ENCODE results near the gene MID1.

The MID1 gene

GRCh38 chrX:10414862-10415261, 205.5 kb downstream of the MID1 start:
- DNase-seq: no peak

- DNase-seq: no peak
These were observed 206.1 kb downstream of the MID1 start for GRCh38 chrX:10414156-10414824.

DNA sequence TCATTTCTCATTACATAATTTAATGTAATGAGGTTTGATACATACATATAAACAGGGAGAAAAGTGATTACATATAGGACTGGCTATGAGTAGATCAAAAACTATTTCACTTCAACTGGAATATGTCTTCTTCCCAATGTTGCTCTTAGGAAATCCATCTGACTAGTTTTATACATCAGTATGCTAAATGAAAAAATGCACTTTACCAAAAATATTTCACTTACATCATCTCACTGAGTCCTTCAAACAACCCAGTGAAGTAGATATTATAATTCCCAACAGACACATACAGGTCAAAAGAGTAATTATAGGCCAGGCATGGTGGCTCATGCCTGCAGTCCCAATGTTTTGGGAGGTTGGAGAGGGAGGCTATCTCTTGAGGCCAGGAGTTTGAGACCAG, 215.9 kb downstream of the MID1 start:
- no peak for DNase-seq

GRCh38 chrX:10401239-10401638, 219.1 kb downstream of the MID1 start:
- DNase-seq: no peak

DNA sequence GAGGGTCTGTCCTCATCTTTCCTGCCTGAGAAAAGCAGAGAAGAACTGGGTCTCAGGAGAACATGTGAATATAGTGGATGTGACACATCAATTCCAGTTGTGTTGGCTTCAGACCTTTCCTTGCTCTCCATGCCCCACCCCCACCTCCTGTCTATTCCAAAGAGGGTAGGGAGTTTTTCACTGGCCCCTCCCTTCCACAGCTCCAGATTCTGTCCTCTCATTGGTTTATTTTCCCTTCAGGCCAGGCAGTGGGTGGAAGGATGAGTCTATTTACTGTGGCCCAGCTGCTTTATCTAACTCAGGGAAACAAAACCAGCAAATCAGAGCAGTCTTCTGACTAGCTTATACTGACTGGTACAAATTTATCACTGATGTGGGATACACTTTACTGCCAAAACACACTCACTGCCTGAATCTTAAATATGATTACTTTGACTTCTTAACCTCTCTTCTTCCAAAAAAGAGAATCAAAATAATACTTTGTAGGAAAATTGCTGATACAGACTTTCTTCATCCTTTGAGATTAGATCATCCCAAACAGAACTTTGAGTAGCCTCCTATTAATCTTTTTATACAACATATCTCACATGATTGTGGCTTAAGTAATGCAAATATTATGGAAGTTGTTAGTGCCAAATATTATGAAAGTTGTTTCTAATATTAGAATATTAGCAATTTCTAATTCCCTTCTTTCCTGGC, 221.2 kb downstream of the MID1 start:
- no peak for DNase-seq

DNA sequence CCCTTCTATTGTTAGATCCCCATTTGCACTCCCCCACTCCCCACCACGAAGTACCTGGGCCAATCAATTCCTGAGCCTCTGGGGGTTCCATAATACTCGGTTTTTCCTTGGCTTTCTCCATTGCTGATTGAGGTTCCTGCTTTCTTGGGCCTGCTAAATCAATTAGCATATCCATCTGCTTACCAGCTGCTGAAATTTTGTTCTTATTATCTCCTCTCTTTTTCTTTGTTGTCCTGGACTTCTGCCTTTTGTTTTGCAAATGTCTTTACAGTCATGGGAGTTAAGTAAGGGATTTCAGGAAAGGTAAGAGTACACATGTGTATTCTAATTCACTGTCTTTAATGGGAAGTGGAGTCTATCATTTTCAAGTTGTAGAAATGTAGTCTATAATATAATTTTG, 222.2 kb downstream of the MID1 start:
- no peak for DNase-seq

DNA sequence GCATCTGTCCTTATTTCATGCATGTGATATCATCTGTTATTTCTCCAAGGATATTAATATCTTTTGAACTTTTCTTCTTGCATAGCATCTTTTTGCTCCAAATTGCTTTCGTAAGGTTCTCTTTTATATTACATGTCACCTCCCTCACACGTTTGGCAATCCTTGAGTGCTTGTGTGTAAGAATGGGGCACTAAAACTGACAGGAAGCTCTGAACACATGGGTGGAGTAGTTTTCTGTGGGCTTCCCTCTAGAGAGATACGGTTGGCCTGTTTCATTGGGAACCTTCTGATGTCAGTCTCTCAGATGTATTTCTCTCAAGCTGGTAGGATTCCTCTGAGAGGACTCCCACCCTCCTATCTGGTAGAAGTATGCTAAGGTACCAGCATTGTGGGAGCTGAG, 223.0 kb downstream of the MID1 start:
- DNase-seq: no peak

DNA sequence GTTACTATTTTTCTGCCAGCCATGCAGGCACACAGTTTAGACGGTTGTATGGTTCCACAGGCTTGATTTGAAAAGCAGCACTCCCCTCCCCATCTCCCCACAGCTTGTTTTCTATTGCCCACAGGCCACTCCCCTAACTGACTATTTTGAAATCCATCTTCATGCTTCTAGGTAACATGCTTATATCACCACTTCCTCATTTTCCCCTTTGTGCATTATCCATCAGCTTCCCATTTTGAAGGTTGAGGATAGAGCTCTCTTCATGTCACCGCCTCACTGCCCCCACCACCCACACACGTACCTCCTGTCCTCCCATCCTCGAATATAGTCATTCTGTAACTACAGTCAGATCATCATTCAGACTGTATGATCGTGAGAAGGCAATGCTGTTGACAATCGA, 224.7 kb downstream of the MID1 start:
- no peak for DNase-seq
